ENCODE results near the gene ECE2. TPM values are rescaled to one million over a fixed set of nuclear protein-coding genes. Genes with fewer than 3 reads are reported as not detected.
"Not testable (repeated sequence)": the region's sequence is repeated elsewhere in the genome, so short reads cannot be mapped to it uniquely, and the experiment has no call there.

Gene ECE2
- total RNA-seq, 2 donors from 2014 or later = not detected

DNA sequence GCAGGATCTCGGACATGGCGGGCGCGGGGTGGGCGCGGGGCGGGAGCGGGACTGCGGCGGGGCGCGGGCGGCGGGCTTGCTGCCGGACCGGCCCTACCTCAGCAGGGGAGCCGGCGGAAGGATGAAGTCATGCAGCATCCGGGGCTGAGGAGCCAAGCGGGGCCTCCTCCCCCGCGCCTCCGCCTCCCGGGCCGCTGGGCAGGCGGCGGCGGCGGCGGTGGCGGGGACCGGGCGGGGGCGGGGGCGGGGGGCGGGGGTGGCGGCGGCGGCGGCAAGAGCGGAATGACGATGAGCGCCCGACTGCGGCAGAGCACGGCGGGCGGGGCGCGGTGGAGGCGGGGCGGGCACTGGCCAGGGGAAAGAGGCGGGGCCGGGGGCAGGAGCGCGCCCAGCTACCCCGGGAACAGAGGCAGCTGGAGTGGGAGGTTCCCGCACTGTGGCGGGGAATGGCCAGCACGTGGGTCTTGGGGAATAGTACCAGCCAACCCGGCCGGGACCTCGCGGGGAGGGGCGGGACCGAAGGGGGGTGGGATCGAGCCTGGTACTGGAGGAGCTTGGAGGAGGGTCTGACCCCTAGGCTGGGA, 14.5 kb upstream of the ECE2 start, which contains the start of gene CAMK2N2:
Gene CAMK2N2 (minus strand): TSS at position 284 of the 584 bp plus-strand sequence. CDS start 268 bp downstream, at position 16.
- intact Hi-C loops (cut with DNase I) = no loop called here
- DNase-seq (ENCODE audit: low spot score) = peak; percentile 83

DNA sequence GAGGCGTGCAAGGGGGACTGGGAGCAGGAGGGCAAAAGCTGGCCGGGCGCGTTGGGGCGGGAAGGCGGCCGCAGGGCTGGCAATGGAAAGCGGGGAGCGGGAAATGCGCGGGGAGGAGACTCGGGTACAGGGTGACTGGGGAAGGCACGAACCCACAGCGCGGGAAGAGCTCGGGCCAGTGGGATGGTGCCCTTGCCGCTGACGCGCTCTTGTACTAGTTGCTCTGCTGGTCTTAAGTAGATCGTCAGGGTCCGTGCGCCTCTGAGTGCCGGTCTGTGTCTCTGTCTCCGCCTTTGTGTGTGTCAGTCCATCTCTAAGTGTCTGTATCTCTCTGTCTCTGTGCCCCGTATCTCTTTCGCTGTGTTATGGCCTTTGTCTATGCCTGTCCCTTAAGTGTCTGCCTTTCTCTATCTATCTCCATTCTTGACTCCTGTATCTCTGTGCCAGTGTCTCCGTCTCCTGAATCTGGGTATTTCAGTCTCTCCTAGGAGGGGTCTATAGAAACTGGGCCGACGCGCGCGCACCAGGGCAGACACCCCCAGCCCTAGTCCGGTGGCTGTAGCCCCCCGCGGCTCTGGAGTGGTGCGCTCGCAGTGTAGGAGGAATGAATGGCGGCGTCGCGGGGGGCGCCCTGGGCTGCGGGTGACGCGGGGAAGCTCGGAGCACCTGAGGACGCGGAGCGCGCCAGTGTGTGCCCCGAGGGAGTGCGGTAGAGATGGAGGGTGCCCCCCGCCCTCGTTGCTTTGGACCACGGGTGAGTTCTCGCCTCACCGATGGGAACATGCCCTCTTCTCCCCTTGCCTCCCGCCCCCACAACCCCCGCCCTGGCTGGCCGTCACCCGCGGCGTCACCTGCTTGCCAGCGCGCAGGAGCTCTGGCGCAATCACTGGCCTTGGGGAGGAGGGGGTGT, 13.7 kb upstream of the ECE2 start:
- intact Hi-C loops (cut with DNase I) = no loop called here
- DNase-seq (ENCODE audit: low spot score) = peak; percentile 76

DNA sequence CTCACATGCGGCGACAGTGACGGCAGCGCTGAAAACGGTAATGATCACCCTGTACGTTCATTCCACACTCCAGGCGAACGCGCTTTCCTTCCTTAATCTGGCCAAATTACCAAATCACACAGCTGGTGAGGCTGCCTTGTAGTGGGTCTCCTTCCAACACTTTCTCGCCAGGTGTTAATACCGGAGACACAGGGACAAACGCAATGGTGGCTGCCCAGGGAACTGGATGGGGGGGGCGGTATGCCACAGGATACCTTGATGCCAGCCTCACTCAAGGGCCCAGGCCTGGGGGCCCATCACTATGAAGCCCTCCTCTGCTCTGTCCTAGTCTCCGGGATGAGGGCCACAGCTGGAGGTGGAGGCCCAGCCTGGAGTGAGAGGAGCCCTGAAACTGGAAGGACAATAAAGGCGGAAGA, 13.1 kb upstream of the ECE2 start:
- DNase-seq (ENCODE audit: low spot score) = peak; percentile 66
- intact Hi-C loops (cut with DNase I) = no loop called here

DNA sequence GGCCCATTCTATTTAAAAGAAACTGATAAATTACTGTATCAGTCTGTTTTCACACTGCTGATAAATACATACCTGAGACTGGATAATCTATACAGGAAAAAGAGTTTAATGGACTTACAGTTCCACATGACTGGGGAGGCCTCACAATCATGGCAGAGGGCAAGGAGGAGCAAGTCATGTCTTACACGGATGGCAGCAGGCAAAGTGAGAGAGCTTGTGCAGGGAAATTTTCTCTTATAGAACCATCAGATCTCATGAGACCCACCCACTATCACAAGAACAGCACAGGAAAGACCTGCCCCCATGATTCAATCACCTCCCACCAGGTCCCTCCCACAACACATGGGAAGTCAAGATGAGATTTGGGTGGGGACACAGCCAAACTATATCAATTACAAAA, 8.6 kb upstream of the ECE2 start:
- DNase-seq (ENCODE audit: low spot score); intact Hi-C loops (cut with DNase I): not testable (repeated sequence)

DNA sequence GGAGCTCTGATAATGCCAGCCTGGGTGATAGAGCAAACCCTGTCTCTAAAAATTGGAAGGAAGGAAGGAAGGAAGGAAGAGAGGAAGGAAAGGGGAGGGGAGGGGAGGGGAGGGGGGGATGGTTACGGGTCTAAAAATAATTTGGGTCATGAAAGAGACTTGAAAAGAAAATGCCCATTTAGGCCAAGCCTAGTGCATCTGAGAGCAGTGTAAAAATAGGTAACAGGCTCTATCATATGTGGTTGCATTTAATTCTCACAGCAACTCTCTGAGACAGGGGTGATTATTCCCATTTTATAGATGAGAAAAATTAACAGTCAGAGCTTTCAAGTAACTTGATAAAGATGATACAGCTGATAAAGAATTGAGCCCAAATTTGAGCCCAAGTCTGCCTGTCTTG, 3.6 kb upstream of the ECE2 start:
- intact Hi-C loops (cut with DNase I) = loop anchor here in 1 of 2 donors (5.0 kb wide), 1 partner anchor 1690 kb away; no protein-coding TSS in a partner anchor
- no peak for DNase-seq (ENCODE audit: low spot score)

DNA sequence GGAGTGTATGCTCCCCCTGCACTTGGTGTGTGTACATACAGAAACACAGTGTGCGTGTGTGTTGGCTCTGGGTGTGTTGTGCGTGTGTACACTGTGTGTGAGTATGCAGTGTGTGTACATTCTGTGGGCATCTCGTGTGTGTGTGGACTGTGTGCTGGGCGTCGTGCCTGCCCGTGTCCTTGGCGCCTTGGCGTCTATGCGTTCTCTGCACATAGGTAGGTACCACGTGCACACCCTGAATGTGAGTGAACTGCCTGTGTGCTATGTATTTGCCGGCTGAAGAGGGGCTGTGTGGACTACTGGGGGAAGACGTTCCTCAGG, 481 bp upstream of the ECE2 start:
- intact Hi-C loops (cut with DNase I) = no loop called here
- peak; percentile 60 for DNase-seq (ENCODE audit: low spot score)

DNA sequence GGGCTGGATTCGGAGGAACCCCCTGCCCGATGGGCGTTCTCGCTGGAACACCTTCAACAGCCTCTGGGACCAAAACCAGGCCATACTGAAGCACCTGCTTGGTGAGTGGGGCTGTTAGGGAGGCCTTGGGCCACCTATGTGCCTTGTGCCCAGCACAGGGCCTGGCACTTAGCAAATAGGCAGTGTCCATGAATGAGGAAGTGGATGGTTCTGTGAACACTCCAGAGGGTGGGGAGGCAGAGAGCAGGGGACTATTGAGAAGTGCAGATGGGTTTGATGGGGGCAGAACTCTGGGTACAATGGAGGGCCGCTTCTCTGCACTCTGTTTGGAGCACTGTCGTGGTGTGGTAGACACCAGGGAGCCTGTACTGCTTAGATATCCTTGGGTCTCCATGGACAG, 1.5 kb downstream of the ECE2 start:
- intact Hi-C loops (cut with DNase I) = no loop called here
- DNase-seq (ENCODE audit: low spot score) = no peak

DNA sequence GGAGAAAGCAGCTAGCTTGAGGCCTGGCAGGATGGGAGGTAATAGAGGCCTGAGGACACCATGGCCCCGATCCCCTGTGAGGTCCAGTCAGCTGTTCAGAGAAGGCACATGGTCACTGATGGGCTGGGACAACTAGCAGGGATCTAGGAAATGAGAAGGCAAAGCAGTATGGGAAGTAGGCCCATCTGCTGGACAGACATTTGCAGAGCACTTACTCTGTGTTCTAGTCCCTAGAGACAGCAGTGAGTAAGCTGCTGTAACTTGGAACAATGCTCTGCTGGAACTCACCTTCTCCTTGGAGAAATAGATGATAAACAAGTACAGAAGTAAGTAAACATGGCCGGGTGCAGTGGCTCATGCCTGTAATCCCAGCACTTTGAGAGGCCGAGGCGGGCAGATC, 7.1 kb downstream of the ECE2 start:
- DNase-seq (ENCODE audit: low spot score) = no peak
- intact Hi-C loops (cut with DNase I) = no loop called here

DNA sequence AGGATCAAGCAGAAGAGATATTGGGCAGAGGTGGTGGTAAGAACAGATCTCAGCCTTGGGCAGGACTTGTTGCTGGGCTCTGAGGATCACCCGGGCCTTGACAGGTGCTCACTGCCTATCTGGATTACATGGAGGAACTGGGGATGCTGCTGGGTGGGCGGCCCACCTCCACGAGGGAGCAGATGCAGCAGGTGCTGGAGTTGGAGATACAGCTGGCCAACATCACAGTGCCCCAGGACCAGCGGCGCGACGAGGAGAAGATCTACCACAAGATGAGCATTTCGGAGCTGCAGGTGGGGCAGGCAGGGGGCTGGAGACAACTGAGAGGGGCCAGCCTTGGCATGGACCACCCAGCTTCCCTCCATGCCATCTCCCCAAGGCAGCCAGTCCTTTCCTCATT, 7.9 kb downstream of the ECE2 start:
- intact Hi-C loops (cut with DNase I) = no loop called here
- DNase-seq (ENCODE audit: low spot score) = no peak

DNA sequence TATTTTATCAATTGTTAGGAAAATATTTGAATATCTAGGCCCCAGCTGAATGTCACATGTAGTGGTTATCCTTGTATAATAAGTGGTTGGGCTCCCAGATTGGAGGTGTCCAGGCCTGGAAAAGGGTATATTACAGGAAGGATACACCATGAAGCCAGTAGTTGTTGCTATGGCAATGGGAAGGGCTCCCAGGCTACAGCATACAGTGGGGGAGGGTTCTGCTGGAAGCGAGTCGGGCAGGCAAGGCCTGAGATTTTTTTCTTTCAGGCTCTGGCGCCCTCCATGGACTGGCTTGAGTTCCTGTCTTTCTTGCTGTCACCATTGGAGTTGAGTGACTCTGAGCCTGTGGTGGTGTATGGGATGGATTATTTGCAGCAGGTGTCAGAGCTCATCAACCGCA, 8.9 kb downstream of the ECE2 start:
- no peak for DNase-seq (ENCODE audit: low spot score)
- intact Hi-C loops (cut with DNase I) = no loop called here

DNA sequence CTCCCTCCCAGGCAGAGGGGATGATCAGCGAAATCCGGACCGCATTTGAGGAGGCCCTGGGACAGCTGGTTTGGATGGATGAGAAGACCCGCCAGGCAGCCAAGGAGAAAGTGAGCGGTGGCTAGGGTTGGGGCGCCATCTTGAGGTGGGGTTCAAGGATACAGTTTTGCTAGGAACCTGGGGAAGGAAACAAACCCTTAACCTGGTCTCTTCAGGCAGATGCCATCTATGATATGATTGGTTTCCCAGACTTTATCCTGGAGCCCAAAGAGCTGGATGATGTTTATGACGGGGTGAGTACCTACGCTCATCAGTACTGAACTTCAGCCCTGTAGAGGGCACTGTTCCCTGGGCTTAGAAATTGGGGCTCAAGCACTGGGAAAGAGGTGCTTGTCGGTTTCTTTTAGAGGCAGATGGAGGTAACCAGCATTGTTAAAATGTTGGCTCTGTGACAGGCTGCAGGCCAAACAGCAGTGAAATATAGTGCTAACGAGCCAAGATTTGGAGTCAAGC, 13.7 kb downstream of the ECE2 start:
- intact Hi-C loops (cut with DNase I) = no loop called here
- DNase-seq (ENCODE audit: low spot score) = no peak

DNA sequence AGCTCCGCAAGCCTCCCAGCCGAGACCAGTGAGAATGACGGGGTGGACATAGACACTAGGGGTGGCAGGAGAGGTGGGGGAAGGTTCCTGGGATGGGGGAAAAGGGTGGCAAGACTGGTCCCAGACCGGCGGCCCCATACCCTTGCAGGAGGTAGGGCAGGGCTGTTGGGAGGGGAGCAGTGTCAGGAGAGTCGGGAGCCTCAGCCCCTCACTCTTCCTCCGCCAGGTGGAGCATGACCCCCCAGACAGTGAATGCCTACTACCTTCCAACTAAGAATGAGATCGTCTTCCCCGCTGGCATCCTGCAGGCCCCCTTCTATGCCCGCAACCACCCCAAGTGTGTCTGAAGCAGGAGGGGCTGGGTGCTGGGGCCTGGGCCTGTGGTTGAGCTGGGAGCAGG, 14.5 kb downstream of the ECE2 start:
- intact Hi-C loops (cut with DNase I) = no loop called here
- no peak for DNase-seq (ENCODE audit: low spot score)

DNA sequence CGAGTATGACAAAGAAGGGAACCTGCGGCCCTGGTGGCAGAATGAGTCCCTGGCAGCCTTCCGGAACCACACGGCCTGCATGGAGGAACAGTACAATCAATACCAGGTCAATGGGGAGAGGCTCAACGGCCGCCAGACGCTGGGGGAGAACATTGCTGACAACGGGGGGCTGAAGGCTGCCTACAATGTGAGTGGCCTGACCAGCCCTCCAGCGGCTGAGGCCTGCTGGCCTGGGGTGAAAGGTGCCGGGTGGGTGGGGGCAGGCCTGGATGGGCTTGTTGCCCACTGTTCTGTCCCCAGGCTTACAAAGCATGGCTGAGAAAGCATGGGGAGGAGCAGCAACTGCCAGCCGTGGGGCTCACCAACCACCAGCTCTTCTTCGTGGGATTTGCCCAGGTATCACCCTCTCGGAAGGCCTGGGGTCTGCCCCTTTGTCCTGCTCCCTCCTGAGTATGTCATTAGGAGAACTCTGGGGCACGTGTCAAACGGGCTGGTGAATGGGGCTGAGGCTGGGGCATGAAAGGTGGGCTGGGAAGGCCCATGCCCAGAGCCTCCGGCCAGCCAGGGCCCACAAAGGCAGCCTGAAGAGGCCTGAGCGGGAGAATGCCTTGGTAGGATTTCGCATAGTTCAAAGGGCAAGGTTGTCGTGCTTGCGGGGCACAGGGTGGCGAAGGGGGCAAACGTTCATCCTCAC, 15.4 kb downstream of the ECE2 start:
- DNase-seq (ENCODE audit: low spot score) = no peak
- intact Hi-C loops (cut with DNase I) = no loop called here

DNA sequence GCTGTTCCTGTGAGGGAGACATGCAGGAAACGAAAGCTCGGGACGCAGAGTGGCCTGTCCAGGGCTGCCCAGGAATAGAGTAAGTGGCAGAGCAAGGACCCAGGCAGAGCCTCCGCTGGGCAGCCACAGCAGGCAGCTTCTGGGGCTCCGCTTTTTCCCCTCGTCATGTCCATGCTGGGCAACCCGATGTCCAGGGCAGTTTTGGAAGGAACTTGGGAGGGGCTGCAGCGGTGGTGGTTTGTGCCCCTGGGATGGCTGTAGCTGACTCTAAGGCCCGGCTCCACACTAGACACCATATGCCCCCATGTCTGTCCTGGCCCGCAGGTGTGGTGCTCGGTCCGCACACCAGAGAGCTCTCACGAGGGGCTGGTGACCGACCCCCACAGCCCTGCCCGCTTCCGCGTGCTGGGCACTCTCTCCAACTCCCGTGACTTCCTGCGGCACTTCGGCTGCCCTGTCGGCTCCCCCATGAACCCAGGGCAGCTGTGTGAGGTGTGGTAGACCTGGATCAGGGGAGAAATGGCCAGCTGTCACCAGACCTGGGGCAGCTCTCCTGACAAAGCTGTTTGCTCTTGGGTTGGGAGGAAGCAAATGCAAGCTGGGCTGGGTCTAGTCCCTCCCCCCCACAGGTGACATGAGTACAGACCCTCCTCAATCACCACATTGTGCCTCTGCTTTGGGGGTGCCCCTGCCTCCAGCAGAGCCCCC, 16.1 kb downstream of the ECE2 start:
- intact Hi-C loops (cut with DNase I) = no loop called here

DNA sequence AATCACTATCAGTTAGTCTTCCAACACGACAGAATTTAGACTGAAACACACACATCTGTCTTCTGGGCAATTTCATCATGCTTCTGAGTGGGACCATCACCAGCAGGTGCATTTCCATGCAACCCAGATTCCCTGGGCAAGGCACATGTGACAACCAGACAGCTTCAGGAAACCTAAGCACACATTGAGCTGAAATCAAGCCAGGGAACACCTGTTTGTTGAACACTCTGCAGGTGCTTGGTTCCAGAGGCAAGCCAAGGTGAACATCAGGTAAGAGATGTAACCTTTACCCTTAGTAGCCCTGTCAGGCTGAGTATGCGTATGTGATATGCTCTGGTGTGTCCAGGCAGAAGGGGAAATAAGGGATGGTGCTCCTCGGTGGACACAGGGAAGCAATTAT, 19.9 kb downstream of the ECE2 start:
- intact Hi-C loops (cut with DNase I) = no loop called here
- DNase-seq (ENCODE audit: low spot score) = peak; percentile 3

More for the DNA sequence above, 16.1 kb downstream of the ECE2 start:
- DNase-seq (ENCODE audit: low spot score) = no peak

DNA sequence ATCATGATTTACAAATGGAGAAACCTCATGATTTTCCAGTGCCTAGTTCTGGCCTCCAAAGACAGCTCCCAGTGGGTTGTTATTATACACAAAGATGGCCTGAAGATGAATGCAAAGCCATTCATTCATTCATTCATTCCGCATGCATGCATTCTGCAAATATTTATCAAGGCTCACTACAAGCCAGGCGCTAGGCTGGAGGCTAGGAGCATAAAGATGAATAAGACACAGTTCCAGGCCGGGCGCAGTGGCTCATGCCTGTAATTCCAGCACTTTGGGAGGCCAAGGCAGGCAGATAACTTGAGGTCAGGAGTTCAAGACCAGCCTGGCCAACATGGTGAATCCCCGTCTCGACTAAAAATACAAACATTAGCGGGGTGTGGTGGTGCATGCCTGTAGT, 20.8 kb downstream of the ECE2 start:
- DNase-seq (ENCODE audit: low spot score) = peak; percentile 65
- intact Hi-C loops (cut with DNase I) = no loop called here

DNA sequence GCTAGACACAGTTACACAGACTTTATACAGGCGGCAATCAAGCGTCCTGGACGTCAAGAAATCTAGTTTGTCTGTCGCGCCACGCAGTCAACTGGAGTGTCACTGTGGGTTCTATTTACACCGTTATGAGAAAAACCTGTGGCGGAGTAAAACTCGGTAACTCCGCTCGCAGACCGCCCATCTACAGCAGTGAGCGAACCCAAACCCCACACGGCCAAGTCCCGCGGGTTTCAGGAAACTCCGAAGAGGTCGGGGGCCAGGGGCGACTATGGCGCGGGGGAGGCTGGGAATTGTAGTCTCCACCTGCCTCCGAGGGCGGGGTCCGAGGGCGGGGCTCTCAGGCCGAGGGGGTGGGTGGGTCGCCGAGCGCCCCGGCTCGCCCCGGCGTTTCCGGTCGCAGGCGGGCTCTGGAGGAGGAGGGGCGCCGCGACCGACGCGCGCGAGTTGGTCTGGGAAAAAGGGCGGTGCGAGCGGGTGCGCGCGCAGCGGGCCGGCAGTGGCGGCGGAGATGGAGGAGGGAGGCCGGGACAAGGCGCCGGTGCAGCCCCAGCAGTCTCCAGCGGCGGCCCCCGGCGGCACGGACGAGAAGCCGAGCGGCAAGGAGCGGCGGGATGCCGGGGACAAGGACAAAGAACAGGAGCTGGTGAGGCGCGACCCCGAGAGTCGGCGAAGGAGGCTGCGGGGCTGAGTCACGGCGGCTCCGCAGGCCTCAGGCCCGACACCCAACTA, 23.1 kb downstream of the ECE2 start, which contains the start of gene PSMD2:
Gene PSMD2 (plus strand): TSS at position 483 of the 729 bp plus-strand sequence. CDS start 26 bp downstream, at position 509.
- intact Hi-C loops (cut with DNase I) = no loop called here
- DNase-seq (ENCODE audit: low spot score) = peak; percentile 99

DNA sequence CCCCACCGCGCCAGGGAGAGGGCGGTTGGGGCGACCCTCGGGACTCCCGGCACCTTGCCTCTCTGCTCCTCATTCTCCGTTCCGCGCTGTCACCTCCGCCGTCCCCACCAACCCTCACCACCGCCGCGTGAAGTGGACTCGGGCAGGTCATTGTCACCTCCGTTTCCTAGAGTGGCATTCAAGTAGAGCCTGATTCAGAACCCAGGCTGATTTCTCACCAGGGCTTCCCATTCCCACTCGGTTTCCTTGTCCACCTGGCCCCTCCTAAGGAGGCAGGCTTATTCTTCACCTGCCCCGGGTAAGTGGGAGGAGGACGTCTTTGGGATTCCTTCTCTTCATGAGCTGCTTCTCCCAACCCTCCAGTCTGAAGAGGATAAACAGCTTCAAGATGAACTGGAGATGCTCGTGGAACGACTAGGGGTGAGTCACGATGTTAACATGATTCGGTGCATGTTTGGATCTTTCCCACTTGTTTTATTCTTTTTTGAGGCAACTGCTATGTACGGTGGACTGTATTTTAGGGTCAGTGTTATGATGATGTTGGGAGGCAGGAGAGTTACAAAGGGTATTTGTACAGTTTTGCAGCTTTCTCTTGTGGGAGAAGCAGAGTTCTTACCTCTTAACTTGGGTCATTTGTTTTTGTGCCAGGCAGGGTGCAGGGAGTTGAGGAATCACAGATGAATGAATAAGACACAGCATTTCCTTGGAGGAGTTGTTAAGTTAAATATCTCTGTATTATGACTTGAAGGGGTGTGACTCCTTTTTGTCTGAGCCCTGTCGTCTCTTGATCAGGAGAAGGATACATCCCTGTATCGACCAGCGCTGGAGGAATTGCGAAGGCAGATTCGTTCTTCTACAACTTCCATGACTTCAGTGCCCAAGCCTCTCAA, 23.9 kb downstream of the ECE2 start:
- intact Hi-C loops (cut with DNase I) = no loop called here
- no peak for DNase-seq (ENCODE audit: low spot score)
